Measurements from ENCODE around the gene ZCCHC7. TPM values are rescaled to one million over a fixed set of nuclear protein-coding genes. Genes with fewer than 3 reads are reported as not detected.
A peak's percentile ranks its signal among the peaks of the same experiment; 100 is the strongest.

Gene ZCCHC7
- total and polyA plus RNA-seq, 2 donors (not counting 3 experiments of a cell fraction or from before 2014, with no cell fraction given) = 7.4 to 14.8 TPM

GRCh38 chr9:37292896-37293295, 172.5 kb downstream of the ZCCHC7 start:
- H3K36me3 ChIP-seq (ENCODE audit: control insufficient read depth in 2 of 2, extremely low read depth in 1 of 2, insufficient read depth in 2 of 2, low read length in 2 of 2) = no peaks in the 10 kb centered on the region
- H3K4me3 ChIP-seq (replicated peaks in 1 of 3; ENCODE audit: insufficient read depth in 1 of 3, low read depth in 1 of 3, low read length in 3 of 3) = no peak overlapping the region
- POLR2A ChIA-PET = no interaction called here
- no peak for TF ChIP-seq FOS (IDR thresholded peaks at IDR 0.05; ENCODE audit: borderline replicate concordance, insufficient read depth, low read length)
- TF ChIP-seq JUN (IDR thresholded peaks at IDR 0.05; ENCODE audit: borderline replicate concordance, insufficient read depth, insufficient read length, low read depth) = no peak
- TF ChIP-seq EZH2 (IDR thresholded peaks at IDR 0.05; ENCODE audit: borderline replicate concordance, low read depth, low read length, severe bottlenecking) = no peak
- no peak for TF ChIP-seq GATA2 (IDR thresholded peaks at IDR 0.05; ENCODE audit: insufficient read depth, insufficient read length, low read depth, low read length)
- no peak for TF ChIP-seq MYC (IDR thresholded peaks at IDR 0.05; ENCODE audit: low read depth, low read length)
- no peak for TF ChIP-seq POLR2A (IDR thresholded peaks at IDR 0.05; ENCODE audit: low read depth, low read length)
- no peak for TF ChIP-seq CTCF (IDR thresholded peaks at IDR 0.05; ENCODE audit: extremely low read depth in 1 of 2, insufficient read depth in 1 of 2, low read depth in 1 of 2, low read length in 2 of 2)
- no peak for TF ChIP-seq POLR2AphosphoS5 (IDR thresholded peaks at IDR 0.05; ENCODE audit: insufficient read depth, low read depth, low read length)
- no peak for TF ChIP-seq MAX (IDR thresholded peaks at IDR 0.05; ENCODE audit: insufficient read depth, insufficient read length)
- intact Hi-C loops (cut with micrococcal nuclease) (no loop called here), dilution Hi-C loops (cut with MboI; ENCODE audit: extremely low pct_ligation_motif_present, low sequenced_read_pairs) (no loop called here)
- H3K9me1 ChIP-seq (replicated peaks; ENCODE audit: control insufficient read depth, extremely low read depth, insufficient read depth, low read length) = no peaks in the 10 kb centered on the region
- no peak overlapping the region for H3K9ac ChIP-seq (replicated peaks; ENCODE audit: extremely low read depth, insufficient read depth, low read length)
- FAIRE-seq (no peak), DNase-seq (ENCODE audit: low read depth, low spot score) (peak; percentile 18)
- H3K27ac ChIP-seq (ENCODE audit: insufficient read depth, low read depth, low read length) = no peak overlapping the region
- no peaks in the 10 kb centered on the region for H3K9me3 ChIP-seq (replicated peaks; ENCODE audit: control insufficient read depth, insufficient read depth, low read length)
- H3K27me3 ChIP-seq (ENCODE audit: control insufficient read depth in 2 of 2, insufficient read depth in 2 of 2, low read length in 2 of 2) = no peaks in the 10 kb centered on the region
- H4K20me1 ChIP-seq (replicated peaks; ENCODE audit: control insufficient read depth, extremely low read depth, insufficient read depth, low read length) = no peaks in the 10 kb centered on the region
- CTCF ChIA-PET = interaction anchor here (1.2 kb wide), 1 partner anchor 67 kb away, joined by 3 read pairs; no protein-coding TSS in a partner anchor
- BruUV-seq (replicated peaks) = no TSS peak
- H3K4me1 ChIP-seq (ENCODE audit: control insufficient read depth, extremely low read depth, insufficient read depth, low read length) = peaks cover 26% of the 10 kb centered on the region
- H3K4me2 ChIP-seq (ENCODE audit: insufficient read depth, low read length) = no peak overlapping the region
- no peaks in the 10 kb centered on the region for H3K79me2 ChIP-seq (ENCODE audit: control insufficient read depth, insufficient read depth, low read length)
- no peak overlapping the region for H2AFZ ChIP-seq (ENCODE audit: low read depth, low read length)
